Activated CD4-positive, alpha-beta T cell treated with anti-CD3 and anti-CD28 coated beads, Interleukin-2, Interleukin-4, amounts not matched to agents 100 ng/mL and 50 ng/mL, durations not matched to agents 16 hours and 8 hours (primary cell): ENCODE measurements around the gene TSPY10.
"Not testable (repeated sequence)": the region's sequence is repeated elsewhere in the genome, so short reads cannot be mapped to it uniquely, and the experiment has no call there.

Experiments used
- DNase-seq: peaks from one replicate; pipeline ENCODE4 v3.0.0-alpha.2; 2020; ENCODE audit warnings: low spot score

The TSPY10 gene, protein sequence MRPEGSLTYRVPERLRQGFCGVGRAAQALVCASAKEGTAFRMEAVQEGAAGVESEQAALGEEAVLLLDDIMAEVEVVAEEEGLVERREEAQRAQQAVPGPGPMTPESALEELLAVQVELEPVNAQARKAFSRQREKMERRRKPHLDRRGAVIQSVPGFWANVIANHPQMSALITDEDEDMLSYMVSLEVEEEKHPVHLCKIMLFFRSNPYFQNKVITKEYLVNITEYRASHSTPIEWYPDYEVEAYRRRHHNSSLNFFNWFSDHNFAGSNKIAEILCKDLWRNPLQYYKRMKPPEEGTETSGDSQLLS

GRCh38 chrY:9527580-9527979, at the start of gene TSPY10:
TSS of gene TSPY10 (plus strand) at chrY:9527880. CDS start at chrY:9527926, 46 bp downstream.
- DNase-seq = not testable (repeated sequence)

GRCh38 chrY:9486967-9487366, 40.7 kb upstream of the TSPY10 start, which contains the start of gene TSPY9:
TSS of gene TSPY9 (plus strand) at chrY:9487267. CDS start at chrY:9487313, 46 bp downstream.
- not testable (repeated sequence) for DNase-seq

- DNase-seq = not testable (repeated sequence)
Measured at GRCh38 chrY:9504396-9504795, 23.3 kb upstream of the TSPY10 start.

DNA sequence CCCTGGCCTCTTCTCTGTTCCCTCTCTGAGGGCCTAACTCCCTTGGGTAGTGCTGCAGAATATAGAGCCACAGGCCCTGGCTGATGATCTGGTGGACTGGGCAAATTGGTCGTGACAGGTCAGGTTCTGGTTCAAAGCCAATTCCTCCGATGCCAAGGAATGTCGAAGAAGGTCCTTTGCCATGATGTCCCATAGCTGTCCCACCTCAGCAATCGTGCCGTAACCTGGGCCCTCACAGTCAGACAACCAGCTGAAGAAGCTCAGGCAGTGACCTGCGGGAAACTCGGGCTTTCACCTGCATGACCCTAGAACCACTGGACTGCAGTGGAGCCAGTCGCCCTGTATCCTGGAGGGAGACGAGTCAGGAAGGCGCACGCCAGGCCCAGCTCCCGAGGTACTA, 11.4 kb upstream of the TSPY10 start:
- not testable (repeated sequence) for DNase-seq
